GM21360 (cell line): ENCODE data around the gene RBP4.

Experiments used
- ATAC-seq: cut with Tn5 transposase; IDR thresholded peaks from one replicate; pipeline ENCODE4 v1.9.1; 2021; ENCODE audit warnings: mild to moderate bottlenecking, moderate library complexity; ENCODE audit not compliant: unreplicated experiment

The RBP4 gene

GRCh38 chr10:93597075-93597599, 3.9 kb downstream of the RBP4 start:
- ATAC-seq, result no peak

- no peak for ATAC-seq
Measured at GRCh38 chr10:93596539-93596938, 4.5 kb downstream of the RBP4 start.

- no peak for ATAC-seq
Measured at GRCh38 chr10:93595378-93596161, 5.5 kb downstream of the RBP4 start.

GRCh38 chr10:93594518-93594917, 6.5 kb downstream of the RBP4 start:
- no peak for ATAC-seq

GRCh38 chr10:93593749-93594148, 7.3 kb downstream of the RBP4 start:
- no peak for ATAC-seq

- no peak for ATAC-seq
Measured at GRCh38 chr10:93593254-93593653, 7.8 kb downstream of the RBP4 start.

GRCh38 chr10:93591065-93591808, 9.8 kb downstream of the RBP4 start:
- ATAC-seq, result no peak

GRCh38 chr10:93590638-93591037, 10.4 kb downstream of the RBP4 start:
- ATAC-seq, result no peak

- no peak for ATAC-seq
Measured at GRCh38 chr10:93589648-93590562, 11.1 kb downstream of the RBP4 start.

GRCh38 chr10:93584445-93584844, 16.6 kb downstream of the RBP4 start:
- no peak for ATAC-seq

GRCh38 chr10:93580828-93581227, 20.2 kb downstream of the RBP4 start:
- ATAC-seq, result no peak

- ATAC-seq, result no peak
Measured at GRCh38 chr10:93579985-93580711, 20.9 kb downstream of the RBP4 start.

GRCh38 chr10:93579089-93579488, 21.9 kb downstream of the RBP4 start:
- no peak for ATAC-seq

GRCh38 chr10:93577565-93577964, 23.5 kb downstream of the RBP4 start:
- ATAC-seq, result no peak

- ATAC-seq, result no peak
Measured at GRCh38 chr10:93576888-93577287, 24.1 kb downstream of the RBP4 start.

GRCh38 chr10:93573924-93574323, 27.1 kb downstream of the RBP4 start:
- ATAC-seq, result no peak

GRCh38 chr10:93573051-93573909, 27.8 kb downstream of the RBP4 start:
- no peak for ATAC-seq

- ATAC-seq, result no peak
Measured at GRCh38 chr10:93572606-93573005, 28.4 kb downstream of the RBP4 start.

- no peak for ATAC-seq
Measured at GRCh38 chr10:93570383-93570782, 30.7 kb downstream of the RBP4 start.

GRCh38 chr10:93568105-93568390, 33.0 kb downstream of the RBP4 start:
- no peak for ATAC-seq
